OCI-M1 (cell line): ENCODE measurements around the gene SIL1.
"Not testable (repeated sequence)": the region's sequence is repeated elsewhere in the genome, so short reads cannot be mapped to it uniquely, and the experiment has no call there.

Source experiments
- DNase-seq: peaks from one replicate; lab custom pipeline; 2025; lab: John Stamatoyannopoulos, UW

SIL1 gene

DNA sequence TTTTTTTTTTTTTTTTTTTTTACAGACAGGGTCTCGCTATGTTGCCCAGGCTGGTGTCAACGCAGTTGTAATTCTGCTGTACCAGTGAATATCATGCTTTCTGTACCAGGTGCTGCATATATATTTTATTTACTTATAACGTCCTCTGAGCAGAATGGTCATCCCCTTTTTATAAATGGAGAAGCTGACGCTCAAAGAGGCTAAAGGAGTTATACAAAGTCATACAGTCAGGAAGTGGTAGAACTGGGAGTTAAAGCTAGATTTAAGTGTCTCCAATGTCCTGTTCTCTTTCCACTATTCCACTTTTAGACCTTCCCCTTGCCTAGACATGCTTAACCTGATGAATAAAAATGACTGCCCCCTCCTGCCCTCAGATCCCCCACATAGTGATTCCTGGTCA, 1.2 kb upstream of the SIL1 start:
- no peak for DNase-seq

DNA sequence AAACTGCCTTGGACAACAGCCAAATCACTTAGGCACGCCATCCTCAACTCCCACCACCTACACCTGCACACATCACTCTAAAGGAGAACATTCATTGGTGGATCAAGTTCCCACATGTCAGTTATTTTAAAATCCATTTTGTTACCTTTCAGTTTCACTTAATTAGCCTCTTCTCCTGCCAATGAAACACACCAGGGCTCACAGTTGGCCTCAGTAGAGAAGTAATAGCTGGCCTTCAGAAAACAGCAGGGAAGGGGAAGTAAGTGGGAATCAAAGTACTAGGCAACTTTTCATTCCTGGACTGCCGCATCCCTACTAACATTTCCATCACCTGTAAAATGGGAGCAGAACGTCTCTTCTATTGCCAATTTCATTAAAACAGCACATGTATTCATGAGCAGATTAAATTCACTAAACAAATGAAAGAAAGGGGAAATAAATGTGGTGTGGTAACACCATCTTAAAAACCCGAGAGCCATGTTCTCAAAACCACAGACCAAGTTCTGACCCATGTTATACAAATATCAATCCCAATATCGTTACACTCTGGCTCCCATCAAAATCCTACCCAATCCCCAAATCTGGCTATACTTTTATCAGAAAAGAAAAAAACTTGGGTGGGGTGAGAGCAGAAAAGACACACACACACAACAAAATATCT, 1.7 kb downstream of the SIL1 start:
- DNase-seq, result peak; percentile 46

DNA sequence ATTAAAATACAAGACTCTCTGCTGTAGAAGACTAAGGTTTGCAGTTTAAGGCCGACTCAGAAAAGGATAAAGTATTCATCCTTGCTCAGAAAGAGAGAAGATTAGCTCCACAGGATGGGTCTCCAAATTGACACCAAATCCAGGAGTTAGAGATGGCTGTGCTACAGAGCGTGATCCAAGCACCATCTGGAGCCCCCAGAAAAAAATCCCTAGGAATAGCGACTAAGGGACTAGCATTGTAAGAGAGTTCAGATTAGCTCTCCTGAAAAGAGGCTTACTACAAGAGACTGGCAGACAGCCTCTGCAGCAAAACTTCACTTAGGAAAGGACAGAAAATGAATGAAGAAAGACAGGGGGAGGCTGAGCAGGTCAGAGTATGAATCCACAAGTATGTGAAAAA, 3.7 kb downstream of the SIL1 start:
- no peak for DNase-seq

DNA sequence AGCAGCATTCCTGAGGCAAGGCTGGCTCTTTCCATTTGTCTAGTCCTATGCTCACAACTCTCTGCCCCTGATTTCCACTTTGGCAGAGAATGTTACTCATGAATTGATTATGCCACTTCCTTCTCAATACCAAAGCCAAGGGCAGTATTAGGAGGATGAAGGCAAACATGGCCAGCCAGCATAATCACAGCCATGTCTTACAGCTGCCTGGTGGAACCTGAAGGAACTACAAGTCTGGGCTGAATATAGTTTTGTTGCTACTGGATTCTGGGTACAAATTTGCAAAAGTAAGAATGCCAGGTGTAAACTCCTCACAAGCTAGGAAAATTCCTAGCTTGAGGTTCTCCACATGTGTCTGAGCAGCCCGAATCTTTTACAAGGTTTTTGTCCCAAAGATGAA, 4.2 kb downstream of the SIL1 start:
- DNase-seq, result peak; percentile 52

DNA sequence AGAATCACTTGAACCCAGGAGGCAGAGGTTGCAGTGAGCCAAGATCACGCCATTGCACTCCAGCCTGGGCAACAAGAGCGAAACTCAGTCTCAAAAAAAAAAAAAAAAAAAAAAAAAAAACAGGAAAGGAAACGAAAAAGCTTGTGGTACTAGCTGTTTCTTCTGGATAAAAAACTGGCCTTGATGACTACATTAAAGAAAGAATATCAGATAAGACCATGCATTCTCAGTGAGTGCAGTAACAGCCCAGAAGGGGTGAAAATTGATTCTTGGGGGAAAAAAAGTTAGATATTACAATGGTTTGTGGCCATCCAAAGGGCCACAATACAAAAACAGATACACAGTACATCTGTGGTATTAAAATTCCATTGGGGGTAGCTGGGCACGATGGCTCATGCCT, 5.3 kb downstream of the SIL1 start:
- peak; percentile 54 for DNase-seq

DNA sequence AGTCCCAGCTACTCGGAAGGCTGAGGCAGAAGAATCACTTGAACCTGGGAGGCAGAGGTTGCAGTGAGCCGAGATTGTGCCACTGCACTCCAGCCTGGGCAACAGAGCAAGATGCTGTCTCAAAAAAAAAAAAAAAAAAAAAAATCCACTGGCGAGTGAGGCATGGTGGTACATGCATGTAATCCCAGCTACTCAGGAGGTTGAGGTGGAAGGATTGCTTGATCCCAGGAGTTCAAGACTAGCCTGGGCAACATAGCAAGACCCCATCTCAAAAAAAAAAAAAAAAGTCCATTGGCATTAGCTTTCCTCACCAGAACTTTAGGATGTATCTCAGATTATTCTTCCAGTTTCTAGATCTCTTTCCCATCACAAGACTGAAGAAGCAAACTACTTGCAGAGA, 6.2 kb downstream of the SIL1 start:
- DNase-seq, result not testable (repeated sequence)

DNA sequence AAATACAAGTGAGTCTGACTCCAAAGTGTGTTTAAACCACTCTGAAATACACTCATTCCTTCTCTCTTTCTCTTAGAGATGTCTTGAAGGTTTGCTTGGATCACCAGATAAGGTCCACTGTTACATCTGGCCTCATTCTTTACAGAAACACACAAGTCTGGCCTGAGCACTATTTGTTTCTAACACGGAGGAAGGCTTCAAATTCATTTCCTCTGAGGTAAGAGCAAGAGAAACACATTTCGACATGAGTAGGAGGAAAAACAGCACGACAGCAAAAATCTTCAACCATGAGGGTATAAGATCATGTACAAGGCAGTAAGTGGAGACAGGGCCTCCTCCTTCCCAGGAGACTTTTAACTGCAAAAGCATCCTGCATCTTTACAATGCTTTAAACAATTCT, 8.0 kb downstream of the SIL1 start:
- no peak for DNase-seq

DNA sequence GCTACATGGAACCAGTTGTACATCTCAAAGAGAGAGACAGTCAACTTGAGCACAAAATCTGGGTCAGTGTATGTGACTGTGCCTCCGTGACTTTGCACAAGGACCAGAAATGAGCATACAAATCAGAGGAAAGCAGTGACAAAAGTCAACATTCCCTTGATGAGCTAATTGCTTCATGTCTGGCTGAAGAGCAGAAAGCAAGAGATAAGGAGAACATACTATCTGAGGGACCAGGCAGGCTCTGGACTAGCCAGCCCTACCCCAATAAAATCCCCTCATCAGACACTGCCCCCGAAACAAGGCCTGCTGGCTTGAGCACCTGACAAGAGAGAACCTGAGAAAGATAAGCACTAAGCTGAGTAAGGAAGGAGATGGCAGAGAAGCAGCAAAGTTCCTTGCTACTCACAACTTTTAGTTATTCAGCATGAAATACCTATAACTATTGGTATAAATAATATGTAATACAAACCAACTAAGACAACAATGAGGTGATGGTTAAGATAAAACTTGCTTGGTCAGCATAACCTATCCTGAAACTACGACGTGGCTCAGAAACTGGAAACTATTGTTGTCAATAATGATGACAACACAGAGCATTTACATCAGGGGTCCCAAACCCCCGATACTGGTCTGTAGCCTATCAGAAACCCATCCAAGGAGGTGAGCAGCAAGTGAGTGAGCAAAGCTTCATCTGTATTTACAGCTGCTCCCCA, 9.5 kb downstream of the SIL1 start:
- DNase-seq, result peak; percentile 60

DNA sequence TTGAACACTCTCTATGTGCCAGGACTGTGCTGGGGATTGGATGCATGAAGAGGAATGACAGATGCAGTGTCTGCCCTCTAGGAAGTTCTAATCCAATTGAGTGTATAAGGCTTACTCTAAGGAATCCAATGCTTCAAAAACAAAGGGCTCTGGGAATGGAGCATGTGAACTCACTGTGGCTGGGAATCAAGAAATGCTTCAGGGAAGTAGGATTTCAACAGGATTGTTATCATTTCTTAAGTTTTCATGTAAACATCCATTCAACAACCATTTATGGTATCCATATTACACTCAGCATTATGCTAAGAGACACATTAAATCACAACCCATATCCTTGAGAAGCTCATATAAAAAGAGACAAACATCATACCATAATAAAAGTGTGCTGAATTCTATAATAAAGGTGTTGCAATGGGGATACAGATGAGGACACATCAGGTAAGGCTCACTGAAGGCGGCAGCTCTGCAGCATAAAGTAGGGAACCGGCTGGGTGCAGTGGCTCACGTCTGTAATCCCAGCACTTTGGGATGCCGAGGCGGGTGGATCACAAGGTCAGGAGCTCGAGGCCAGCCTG, 11.3 kb downstream of the SIL1 start:
- no peak for DNase-seq

DNA sequence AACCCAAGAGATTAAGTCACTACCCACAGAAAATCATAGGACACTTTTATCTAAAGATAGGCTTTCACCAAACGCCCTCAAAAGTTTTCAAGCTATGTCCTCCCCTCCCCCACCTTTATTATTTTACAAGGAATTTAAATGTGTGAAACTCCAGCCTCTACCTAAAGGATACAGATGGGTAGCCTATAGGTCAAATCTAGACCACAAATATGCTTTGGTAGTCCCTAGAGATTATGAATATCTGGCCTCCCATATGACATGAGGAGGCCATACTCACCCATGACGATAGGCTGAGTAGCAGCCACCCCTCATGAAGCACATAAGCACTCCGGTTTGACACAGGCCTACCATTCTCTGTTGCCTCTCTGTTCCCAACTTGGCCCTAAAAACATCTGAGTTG, 11.9 kb downstream of the SIL1 start:
- DNase-seq, result peak; percentile 60

DNA sequence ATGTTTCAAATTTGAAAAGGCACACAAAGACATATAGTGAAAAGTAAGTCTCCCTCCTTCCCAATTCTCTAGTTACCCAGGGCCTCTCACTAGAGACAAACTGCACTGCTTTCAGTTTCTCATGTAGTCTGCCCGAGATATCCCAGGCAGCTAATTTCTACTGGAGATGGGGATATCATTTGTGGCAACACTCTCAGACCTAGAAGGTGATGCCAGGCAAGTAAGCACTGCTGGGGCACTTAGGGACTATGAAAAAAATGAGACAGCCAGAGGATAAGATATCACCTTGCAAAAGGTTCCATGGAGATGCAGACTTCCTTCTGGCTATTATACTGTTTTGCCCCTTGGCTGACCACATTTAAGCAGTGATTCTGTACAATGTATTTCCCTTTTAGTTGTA, 12.6 kb downstream of the SIL1 start:
- no peak for DNase-seq

DNA sequence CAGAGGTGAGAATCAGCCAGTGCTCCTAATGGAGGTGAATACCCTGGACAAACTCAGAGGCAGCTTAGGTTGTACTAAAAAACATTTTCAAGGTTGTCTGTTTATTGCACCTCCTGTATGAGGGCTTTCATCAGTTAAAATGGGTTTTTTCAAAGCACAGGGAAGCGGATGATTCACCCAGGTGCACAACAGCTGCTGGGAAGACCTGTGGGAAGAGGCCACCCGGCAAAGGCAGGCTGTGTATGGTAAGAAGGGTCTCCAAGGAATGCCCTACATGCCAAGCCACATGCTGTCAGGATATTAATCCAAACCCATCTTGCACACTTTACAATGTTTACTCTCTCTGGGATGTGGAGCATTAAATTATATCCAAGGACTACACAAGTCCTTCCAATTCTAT, 14.7 kb downstream of the SIL1 start:
- no peak for DNase-seq

DNA sequence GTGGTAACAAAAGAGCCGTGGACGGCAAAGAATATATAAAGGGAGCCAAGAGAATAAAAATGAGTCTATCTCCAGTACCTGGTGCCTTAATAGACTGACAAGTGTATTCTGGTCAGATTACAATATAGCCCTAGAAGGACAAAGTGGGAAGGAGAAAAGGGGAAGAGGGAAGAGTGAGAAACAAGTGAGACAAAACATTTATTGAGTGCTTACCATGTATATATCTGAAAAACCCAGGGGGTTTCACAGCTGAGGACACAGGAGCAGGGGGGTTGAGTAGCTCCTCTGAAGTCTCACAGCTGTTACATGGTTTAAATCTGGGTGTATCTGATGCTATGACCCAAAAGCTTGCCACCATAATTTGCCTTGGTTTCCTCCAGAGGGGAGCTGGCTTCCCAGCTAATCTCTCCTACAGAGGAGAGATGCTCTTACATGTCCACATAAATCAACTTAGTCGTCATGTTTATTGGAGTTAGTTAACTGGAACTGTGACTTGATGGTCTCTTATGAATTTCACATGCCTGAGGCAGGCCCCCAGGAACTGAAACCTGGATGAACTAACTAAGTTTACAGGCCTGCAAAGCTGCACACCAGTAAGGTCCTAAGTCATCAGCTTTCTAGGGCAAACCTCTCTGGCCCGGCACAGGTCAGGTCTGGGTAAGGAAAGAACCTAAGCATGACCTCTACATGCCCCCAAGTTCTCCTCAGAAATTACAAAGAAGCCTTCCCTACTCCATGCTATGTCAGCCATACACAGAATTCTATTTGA, 15.5 kb downstream of the SIL1 start:
- DNase-seq, result peak; percentile 19

DNA sequence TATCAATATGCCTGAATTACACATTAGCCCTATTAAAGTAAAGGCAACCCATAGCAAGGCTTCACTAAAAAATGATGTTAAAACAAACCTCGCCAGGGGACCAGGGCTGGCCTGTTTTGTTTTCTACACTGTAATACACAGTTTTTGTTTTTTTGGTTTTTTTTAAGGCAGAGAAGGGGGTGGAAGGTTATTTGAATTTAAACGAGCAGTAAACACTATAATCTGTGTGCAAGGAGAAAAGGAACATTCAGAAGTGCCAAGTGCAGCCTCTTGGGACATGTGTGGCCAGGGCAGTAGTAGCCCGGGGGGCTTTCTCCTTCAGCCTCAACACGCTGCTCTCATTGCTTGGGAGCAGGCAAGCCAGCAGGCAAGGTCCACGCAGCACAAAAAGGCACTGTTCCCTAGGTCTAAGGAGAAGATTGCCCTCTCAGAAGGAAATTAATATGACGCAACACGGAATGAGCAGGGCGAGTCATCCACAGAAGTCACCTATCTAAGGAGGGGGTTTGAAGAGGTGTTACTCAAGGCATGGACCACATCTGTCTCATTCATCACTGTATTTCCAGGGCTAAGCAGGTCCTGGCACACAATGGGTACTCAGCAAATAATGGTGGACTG, 16.2 kb downstream of the SIL1 start:
- DNase-seq, result no peak

DNA sequence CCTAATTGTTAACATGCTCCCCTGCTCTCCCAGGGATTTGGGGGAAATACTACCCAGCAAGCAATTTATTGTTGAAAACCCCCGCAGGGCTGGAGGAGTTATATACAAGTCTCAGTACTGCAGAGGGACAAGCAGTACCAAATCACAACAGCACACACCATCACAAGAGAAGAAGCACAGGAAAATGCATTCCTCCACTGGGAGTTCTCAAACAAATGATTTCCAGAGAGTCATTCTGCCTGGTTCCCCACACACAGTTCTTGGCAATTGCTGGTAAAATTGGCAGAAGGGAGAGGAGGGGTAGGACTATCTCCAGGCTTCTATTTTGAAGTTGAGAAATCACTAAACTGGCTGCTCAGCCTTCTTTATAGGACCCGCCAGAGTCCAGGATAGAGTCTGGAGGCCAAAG, 16.8 kb downstream of the SIL1 start:
- no peak for DNase-seq

DNA sequence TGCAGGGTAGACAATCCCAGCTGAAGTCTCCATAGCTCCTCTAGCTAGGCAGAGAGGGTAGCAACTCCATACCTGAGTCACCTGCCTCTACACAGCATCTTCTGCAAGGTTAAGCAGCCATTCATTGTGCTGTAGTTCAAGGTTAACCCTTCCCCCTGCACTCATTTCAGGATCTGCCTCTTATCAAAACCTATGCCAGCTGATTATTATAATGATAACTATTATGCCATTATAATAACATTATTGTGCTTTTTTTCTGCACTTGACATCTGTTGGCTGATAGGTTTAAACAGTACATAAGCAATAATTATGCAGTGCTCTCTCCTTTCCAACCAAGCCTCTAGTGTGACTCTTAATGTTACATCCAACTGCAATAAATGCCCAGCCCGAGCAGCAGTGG, 17.3 kb downstream of the SIL1 start:
- DNase-seq, result no peak

DNA sequence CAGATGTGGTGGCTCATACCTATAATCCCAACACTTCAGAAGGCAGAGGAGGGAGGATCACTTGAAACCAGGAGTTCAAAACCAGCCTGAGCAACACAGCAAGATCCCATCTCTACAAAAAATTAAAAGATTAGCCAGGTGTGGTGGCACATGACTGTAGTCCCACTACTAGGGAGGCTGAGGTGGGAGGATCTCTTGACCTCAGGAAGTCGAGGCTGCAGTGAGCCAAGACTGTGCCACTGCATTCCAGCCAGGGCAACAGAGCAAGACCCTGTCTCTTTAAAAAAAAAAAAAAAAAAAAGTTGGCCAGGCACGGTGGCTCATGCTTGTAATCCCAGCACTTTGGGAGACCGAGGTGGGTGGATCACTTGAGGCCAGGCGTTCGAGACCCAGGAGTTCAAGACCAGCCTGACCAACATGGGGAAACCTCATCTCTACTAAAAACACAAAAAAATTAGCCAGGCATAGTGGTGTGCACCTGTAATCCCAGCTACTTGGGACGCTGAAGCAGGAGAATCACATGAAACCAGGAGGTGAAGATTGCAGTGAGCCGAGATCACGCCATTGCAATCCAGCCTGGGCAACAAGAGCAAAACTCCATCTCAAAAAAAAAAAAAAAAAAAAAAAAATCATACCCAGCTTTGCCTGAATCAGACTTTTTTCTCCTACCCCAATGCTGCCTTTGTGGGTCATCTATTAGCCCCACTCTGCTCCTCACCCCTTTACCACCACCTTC, 18.2 kb downstream of the SIL1 start:
- not testable (repeated sequence) for DNase-seq

DNA sequence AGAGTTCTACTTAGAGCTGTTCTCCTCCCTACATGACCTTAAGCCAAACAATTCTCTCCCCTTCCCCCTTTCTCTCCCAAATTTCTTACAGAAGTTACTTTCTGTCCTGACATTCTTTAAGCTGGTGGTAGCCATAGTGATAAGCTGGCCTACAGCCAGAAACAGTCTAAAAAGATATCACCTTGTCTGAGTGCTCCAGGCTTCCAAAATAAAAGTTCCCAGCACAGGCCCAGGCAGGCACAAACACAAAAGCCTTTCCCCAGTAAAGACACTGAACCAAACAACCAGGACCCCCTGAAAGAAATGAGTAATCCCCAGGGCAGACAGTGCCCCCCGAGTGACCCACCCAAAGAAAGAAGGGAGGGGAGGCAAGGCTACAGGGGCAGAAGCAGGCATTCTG, 19.2 kb downstream of the SIL1 start:
- peak; percentile 86 for DNase-seq

DNA sequence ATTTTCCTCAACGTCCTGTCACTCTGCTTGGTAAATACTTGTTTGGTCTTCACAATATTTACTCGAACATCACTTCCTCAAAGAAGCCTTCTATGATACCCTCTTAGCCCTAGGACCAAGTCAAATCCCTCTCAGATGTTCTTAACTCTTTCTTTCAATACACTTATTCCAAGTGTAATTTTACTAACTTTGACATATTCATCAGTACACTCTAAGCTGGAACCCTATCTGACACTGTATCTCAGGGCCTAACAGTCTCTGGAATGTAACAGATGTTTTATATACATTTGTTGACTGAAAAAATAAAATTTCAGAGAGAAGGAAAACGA, 19.6 kb downstream of the SIL1 start:
- DNase-seq, result no peak

DNA sequence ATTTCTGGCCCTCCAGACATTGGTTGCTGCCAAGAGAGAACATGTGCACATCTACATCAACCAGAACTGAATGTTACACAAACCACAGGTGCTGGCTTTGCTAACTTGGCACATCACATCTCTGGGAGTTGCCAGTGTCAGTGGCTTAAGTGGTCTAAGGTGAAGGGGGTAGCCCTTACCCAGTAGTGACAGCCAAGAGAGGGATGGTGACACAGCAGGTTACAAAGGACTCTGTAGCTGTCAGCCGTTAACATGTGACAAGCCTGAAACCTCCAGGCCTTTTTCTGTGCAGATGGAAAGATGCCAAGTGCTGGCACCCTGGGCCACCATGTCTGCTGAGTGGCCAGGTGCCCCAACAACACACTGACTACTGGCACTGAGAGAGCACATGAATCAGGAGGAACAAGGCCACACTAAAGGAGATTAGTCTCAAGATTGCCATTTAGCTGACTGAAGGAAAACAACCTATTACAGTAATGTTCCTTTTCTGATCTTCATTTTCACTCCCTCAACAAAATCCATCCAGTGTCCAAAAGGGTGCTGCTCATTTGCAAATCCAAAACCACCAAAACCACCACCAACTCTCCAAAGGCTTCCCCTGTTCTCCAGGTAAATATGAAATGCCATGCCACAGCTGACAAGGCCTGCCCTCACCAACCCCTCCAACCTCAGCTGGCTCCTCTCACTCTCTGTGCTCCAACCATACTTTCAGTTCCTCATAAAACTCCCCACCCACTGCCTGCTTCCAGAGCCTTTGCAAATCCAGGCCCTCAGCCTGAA, 20.2 kb downstream of the SIL1 start:
- DNase-seq, result peak; percentile 45

DNA sequence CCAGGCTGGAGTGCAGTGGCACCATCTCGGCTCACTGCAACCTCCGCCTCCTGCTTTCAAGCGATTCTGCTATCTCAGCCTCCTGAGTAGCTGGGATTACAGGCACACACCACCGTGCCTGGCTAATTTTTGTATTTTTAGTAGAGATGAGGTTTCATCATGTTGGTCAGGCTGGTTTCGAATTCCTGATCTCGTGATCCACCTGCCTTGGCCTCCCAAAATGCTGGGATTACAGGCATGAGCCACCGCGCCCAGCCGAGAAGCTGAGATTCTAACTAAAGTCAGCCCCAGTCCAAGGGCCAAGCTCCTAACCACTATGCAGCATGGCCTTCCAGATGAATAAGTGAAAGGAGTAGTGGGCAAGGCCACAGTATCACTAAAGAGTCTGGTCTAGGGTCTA, 20.9 kb downstream of the SIL1 start:
- DNase-seq, result not testable (repeated sequence)
